Brain pericyte (primary cell): Measurements from ENCODE around the gene MS4A14.
"Not testable (repeated sequence)": the region's sequence is repeated elsewhere in the genome, so short reads cannot be mapped to it uniquely, and the experiment has no call there.

ENCODE experiments used
- DNase-seq: peaks from one replicate; pipeline ENCODE4 v3.0.0-alpha.2; 2012; ENCODE audit warnings: low read depth, low spot score

The MS4A14 gene

GRCh38 chr11:60389279-60389910 is 6.9 kb upstream of the MS4A14 start:
- no peak for DNase-seq

GRCh38 chr11:60390419-60390818 is 5.8 kb upstream of the MS4A14 start:
- DNase-seq: no peak

- DNase-seq: no peak
These were observed 3.9 kb upstream of the MS4A14 start for GRCh38 chr11:60392361-60392760.

GRCh38 chr11:60393016-60393415 is 3.2 kb upstream of the MS4A14 start:
- no peak for DNase-seq

GRCh38 chr11:60394666-60395380 is 1.4 kb upstream of the MS4A14 start:
- no peak for DNase-seq

- DNase-seq: no peak
These were observed 540 bp downstream of the MS4A14 start for GRCh38 chr11:60396799-60397198.

- DNase-seq: no peak
These were observed 23.8 kb downstream of the MS4A14 start for GRCh38 chr11:60420015-60420414.

GRCh38 chr11:60422609-60423008 is 26.4 kb downstream of the MS4A14 start:
- no peak for DNase-seq

- DNase-seq: no peak
These were observed 32.3 kb downstream of the MS4A14 start for GRCh38 chr11:60428517-60428916.

- DNase-seq: no peak
These were observed 33.0 kb downstream of the MS4A14 start, which contains the start of gene MS4A5 for GRCh38 chr11:60429272-60429671. Gene MS4A5 (plus strand): TSS chr11:60429572. CDS start chr11:60429675, 103 bp downstream.

GRCh38 chr11:60431251-60431650 is 35.0 kb downstream of the MS4A14 start:
- no peak for DNase-seq

GRCh38 chr11:60433401-60433800 is 37.1 kb downstream of the MS4A14 start:
- DNase-seq: no peak

GRCh38 chr11:60447070-60447469 is 50.8 kb downstream of the MS4A14 start:
- no peak for DNase-seq

GRCh38 chr11:60447846-60448245 is 51.6 kb downstream of the MS4A14 start:
- no peak for DNase-seq

- DNase-seq: not testable (repeated sequence)
These were observed 54.9 kb downstream of the MS4A14 start for GRCh38 chr11:60451185-60451584.

GRCh38 chr11:60454212-60454611 is 58.0 kb downstream of the MS4A14 start:
- no peak for DNase-seq

GRCh38 chr11:60455531-60456042 is 59.3 kb downstream of the MS4A14 start, which contains the start of gene MS4A1:
Gene MS4A1 (plus strand): TSS chr11:60455847. CDS start chr11:60462375, 6,528 bp downstream.
- DNase-seq: no peak

- DNase-seq: no peak
These were observed 61.3 kb downstream of the MS4A14 start for GRCh38 chr11:60457576-60457975.

GRCh38 chr11:60459345-60459744 is 63.1 kb downstream of the MS4A14 start:
- no peak for DNase-seq
